GM18520 (cell line): Measurements from ENCODE around the gene XPO5.
"Not testable (repeated sequence)": the region's sequence is repeated elsewhere in the genome, so short reads cannot be mapped to it uniquely, and the experiment has no call there.

Source experiments
- ATAC-seq: cut with Tn5 transposase; IDR thresholded peaks from one replicate; pipeline ENCODE4 v1.9.1; 2021; ENCODE audit not compliant: unreplicated experiment

The XPO5 gene

DNA sequence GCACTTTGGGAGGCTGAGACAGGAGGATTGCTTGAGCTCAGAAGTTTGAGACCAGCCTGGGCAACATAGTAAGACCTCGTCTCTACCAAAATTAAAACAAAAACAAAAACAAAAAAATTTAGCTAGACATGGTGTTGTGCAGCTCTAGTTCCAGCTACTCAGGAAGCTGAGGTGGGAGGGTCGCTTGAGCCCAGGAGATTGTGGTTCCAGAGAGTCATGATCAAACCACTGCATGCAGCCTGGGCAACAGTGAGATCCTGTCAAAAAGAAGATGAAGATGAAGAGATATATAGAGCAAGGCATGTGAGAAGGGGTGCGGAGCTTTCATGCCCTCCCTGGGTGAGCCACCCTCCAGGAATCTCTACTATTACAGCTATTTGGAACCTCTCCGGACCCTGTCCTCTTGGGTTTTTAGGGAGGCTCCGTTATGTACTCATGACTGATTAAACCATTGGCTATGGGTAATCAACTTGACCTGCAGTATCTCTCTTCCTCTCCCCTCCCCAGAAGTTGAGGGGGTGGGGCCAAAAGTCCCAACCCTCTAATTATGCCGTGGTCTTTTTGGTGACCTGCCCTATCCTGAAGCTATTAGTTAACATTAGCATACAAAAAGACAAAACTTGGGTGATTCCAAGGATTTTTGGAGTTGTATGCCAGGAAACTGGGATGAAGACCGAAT lies 9.2 kb upstream of the XPO5 start:
- ATAC-seq = no peak

DNA sequence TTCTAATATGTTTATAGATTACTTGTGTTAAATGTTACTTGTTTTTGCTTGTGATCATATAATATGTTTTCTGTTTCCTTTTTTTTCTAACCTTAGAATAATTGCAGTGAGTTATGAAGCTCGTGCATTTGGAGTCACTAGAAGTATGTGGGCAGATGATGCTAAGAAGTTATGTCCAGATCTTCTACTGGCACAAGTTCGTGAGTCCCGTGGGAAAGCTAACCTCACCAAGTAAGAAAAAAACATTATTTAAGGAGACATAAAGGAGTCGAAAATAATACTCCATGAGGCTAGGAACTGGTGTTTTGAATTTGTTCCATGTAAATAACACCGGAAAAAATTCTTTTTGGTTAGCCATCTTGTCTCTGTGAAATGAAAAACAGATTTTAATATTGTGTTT lies 7.1 kb upstream of the XPO5 start:
- no peak for ATAC-seq

DNA sequence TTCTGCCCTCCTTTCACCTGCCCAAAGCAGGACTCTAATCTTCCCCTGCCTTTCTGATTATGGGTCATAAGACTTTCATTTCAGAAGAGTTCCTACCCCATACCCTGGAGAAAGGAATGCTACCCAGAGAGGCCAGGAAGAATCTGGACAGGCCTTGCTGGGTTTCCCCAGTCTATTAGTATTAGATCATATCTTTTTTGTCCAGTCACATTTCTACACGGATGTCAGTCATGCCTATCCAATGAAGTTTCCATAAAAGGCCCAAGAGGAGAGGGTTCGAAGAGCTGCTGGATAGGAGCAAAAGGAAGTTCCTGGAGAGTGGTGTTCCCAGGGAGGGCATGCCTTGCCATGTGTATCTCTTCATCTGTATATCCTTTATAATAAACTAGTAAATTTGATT lies 3.3 kb upstream of the XPO5 start:
- no peak for ATAC-seq

DNA sequence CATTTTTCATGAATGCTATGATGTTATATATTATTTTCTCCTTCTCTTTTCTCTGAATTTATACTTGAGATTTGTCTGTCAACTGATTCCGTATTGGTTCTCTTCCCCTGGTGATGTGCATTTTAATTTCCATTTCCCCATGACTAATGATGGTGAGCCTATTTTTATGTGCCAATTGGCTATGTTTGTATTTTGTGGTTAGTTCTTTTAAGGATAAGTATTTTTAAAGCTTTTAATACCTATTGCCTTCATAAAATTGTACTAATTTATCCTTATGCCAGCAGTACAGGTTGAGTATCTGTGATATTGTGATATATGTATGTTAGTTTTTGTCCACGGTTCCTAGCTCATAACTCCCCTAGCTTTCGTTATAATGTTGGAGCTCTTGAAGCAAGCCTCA lies 2.9 kb upstream of the XPO5 start:
- ATAC-seq = no peak

DNA sequence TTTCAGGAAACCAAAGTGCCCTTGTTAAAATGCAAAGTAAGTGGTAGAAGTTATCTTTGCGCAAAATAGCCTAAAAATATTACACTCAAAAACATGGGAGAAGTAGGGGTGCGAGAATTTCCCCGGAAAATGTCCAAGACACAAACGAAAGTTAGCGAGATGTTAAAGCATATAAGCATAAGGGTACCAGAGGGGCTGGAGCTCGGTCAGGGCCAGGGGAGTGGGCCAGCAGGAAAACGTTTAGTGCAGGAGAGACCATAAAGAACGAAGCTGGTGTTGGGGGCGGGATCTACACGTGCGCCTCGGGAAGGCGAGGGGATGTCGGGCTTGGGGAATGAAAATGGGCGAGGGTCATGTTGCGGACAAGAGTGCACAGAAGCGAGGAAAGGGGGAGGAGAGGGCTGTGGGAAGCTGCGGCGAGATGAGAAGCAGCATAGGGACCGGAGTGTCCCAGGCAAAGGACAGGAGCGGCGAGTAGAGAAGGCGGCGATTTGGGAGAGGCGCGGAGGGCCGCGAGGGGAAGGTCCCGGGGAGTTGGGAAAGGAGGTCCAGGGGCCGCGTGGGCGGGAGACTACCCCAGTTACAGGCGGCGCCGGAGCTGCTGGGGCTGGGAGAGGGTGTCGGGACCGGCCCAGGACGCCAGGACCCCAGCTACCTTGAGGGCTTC lies 600 bp downstream of the XPO5 start:
- no peak for ATAC-seq

DNA sequence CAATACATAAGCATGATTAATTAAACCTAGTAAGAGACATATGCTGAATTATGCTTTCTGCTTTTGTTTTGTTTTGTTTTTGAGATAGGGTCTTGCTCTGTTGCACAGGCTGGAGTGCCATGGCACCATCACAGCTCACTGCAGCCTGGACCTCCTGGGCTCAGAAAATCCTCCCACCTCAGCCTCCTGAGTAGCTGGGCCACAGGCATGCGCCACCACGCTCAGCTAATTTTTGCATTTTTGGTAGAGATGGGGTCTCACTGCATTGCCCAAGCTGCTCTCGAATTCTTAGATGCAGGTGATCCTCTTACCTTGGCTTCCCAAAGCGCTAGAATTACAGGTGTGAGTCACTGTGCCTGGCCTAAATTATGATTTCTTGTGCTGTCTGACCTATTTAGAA lies 3.8 kb downstream of the XPO5 start:
- ATAC-seq = no peak

DNA sequence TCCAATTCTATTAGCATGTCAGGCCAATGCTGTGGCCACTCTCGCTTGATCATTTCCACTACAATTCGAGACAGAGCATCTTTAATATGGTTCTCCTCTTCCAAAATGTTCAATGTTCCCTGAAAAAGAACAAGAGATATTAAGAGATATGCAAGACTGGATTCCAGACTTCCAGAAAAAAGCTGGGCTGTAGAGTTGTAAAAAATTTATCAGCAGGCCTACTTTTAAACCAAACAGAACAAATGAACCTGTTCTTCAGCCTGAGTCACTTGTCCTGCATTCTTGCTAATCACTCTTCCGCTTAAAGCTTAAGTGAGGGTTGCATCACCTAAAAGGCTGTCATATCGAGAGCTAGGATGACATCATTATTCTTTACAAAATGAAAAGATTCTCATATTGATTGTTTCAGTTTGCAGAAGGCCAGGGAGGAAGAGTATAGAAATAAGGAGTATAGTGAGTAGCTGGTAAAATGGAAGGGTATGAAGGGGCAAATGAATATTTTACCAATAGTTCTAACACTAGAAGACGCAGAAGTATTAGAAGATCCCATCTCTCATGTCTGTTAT lies 4.9 kb downstream of the XPO5 start:
- no peak for ATAC-seq

DNA sequence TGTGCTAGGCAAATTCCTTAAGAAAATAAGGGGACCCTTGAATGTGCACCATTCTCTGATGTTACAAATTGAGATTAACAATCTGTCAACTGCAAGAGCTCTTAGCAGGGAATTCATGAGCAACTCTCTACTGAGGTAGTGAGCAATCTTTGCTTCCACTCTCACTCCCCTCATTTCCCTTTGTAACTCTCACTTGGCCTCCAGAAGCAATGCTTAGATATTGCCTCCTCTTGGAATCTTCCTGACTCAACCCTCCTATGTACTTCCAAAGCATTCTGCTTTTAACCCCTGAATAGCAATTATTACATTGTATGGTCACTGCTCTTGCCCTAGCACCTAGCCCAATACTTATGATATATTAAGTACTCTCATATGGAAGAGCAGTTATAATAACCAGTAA lies 16.5 kb downstream of the XPO5 start:
- ATAC-seq = no peak

DNA sequence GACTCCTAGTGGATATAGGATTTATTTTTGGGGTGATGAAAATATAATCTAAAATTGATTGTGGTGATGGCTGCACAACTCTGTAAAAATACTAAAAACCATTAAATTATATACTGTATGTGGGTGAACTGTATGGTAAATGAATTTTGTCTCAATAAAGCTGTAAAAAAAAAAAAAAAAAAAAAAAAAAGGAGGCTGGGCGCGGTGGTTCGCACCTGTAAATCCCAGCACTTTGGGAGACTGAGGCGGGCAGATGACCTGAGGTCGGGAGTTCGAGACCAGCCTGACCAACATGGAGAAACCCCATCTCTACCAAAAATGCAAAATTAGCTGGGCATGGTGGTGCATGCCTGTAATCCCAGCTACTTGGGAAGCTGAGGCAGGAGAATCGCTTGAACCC lies 18.2 kb downstream of the XPO5 start:
- ATAC-seq = not testable (repeated sequence)

DNA sequence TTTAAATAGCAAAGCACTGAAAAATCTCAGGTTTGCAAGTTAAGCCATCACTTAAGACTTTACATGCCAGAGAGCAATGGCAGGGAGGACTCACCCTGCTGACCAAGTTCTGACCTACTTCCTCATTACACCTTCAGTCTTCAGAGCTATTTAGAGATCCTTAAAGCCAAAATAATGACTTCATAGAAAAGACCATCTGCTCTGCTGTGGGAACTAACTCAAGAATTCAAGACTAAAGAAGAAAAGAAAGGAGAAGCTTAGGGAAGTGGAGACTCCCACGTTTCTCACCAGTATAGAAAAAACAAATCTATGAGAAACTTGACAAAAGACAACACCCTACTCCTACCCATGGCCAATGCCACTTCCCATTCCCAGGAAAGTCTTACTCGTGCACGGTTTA lies 28.6 kb downstream of the XPO5 start:
- ATAC-seq = peak; percentile 32

DNA sequence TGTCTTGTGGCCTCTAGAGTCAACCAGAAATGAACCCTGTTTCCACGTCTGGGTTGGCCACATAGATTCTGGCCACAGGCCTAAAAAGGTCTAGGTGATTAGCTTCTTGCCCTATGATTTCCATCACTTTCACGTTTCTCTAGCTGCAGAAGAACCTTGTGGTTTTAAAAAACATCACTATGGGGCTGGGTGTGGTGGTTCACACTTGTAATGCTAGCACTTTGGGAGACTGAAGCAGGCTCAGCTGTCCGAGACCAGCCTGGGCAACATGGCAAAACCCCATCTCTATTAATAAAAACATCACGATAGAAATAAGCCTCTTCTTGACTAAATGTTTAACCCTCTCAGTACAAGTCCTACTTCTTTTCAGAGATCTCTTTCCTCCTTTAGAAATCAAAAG lies 31.4 kb downstream of the XPO5 start:
- ATAC-seq = peak; percentile 43

DNA sequence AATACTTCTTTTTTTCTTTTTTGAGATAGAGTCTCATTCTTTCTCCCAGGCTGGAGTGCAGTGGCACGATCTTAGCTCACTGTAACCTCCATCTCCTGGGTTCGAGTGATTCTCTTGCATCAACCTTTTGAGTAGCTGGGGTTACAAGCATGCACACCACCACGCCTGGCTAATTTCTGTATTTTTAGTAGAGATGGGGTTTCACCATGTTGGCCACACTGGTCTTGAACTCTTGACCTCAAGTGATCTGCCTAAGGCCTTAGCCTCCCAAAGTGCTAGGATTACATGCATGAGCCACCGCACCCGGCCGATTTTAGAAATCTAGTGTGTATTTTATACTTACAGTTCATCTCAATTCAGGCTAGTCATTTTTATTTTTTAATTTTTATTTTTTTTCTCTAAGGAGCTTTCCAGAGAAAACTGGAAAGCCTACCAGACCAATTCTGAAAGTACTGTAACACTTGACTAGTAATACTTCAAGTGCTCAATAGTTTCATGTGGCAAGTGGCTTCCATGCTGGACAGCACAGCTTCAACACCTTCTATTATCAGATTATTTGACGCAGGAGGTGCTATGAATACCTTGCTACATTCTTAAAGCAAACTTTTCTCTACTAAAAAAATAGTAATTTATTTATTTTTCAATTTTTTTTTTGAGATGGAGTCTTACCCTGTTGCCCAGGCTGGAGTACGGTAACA lies 33.9 kb downstream of the XPO5 start:
- no peak for ATAC-seq

DNA sequence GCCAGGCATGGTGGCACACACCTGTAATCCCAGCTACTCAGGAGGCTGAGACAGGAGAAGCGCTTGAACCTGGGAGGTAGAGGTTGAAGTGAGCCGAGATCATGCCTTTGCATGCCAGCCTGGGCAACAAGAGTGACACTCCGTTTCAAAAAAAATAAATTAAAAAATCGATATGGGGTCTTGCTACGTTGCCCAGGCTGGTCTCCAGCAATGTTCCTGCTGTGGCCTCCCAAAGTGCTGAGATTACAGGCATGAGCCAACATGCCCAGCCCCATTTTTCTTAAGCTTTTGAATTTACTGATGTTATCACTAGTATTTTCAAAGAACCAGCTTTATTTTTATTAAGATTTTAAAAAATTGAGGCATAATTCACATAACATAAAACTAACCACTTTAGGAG lies 35.3 kb downstream of the XPO5 start:
- ATAC-seq = no peak

DNA sequence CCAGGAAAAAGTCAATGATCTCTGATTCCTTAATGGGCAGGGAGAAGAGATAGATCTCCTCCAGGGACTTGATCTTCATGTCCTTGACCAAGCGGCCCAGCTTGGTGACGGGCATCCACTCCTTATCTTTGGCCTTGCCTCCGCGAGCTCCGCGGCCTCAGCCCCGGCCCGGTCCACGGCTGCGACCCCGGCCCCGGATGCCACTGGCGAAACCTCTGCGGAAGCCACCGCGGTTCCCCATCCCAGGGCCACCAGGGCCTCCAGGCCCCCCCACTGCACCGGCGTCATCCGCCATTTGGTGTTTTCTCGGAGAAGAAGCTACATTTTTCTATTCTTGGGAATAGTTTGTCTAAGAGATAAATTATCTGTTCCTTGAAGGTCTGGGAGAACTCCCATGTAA lies 36.4 kb downstream of the XPO5 start:
- not testable (repeated sequence) for ATAC-seq

DNA sequence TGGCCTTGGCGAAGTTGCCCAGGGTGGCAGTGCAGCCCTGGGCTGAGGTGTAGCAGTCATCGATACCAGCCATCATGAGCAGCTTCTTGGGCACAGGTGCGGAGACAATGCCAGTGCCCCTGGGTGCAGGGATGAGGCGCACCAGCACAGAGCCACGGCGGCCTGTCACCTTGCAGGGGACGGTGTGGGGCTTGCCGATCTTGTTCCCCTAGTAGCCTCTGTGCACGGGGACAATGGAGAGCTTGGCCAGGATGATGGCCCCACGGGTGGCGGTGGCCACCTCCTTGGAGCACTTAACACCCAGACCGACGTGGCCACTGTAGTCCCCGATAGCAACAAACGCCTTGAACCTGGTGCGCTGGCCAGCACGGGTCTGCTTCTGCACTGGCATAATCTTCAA lies 36.9 kb downstream of the XPO5 start:
- ATAC-seq = not testable (repeated sequence)

DNA sequence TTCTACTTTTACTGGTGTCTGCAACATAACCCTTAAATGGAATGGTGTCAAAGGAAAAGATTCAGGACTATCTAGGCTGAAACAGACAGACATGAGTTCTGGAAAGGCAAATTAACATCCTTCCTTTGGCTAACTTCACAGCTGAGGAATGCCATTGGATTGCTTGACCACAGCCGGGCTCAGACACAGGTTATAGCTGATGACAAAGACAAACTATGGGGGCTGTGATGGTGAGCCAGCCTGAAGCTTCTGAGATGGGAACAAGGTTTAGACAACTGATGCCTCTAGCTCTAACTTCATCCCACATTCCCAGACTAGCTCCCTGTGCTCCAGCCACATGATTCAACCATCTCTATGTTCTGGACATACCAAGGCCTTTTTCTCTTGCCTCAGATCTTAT lies 43.6 kb downstream of the XPO5 start:
- no peak for ATAC-seq

DNA sequence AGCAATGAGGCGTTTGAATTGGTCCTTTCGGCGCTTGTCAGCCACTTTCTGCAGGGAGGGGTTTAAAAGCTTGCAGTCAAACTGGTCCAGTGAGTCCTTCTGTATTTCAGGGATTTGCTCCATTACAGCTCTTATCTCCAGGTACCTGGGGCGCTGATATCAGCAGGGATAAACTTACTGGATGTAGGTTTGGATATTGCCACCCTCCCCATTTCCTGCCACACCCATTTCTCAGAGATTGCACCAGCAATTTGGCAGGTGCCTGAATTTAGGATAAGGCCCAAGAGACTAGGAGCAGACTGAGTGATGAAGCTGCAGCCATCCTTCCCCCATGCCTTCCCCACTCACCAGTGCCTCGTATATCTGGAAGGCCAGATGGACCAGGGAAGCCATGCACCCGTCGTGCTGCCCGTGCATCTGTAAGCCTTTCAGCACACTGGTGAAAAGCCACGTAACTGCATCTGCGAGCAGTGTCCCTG lies 51.3 kb downstream of the XPO5 start:
- no peak for ATAC-seq

DNA sequence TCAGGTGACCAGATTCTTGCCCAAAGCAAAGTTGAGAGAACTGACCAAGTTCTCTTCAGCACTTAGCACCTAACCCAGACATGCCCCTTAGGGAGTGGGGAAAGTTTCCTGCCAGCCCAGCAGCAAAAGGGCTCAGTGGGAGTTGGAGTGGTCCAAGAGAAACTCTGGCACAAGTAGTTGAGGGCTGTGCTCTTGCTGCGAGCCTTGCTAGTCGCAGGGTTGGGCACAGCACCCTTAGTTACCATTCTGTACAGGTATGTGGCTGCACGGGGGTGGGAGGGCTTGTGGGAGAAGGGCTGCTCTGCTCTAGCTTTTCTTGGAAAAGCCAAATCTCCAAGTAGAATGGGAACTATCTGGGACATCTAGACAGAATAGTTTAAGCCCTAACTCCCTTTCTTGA lies 52.6 kb downstream of the XPO5 start:
- no peak for ATAC-seq

DNA sequence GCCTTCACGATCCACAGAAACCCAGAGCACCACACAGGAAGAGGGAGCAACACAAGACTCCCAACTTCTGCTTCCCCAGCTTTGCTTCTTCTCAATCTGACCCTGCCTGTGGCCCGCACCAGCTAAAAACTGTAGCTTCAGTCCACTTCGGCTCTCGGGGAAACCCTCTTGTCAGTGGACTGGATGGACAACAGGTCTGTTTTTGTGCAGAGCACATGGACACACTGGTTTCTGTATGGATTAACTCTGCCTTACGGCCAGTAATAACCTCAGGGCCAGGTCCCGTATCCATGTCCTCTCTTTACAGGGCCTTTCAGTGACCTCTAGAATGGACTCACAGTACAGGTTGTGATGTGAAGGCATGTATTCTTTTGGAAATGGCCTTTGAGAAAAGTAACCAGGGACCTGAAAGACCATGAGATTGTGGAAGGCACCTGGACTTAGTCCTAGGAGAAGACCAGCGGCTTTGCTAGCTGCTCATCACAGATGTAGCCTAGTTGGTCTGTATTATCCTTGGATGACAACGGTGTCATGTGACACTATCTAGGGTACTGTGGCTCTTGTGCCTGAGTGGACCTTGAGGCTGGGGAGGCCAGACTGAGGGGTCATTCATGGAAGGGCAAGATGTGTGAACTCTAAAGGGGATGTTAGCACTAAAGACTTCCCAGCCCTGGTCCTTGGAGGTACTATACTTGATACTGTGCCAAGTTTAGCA lies 53.1 kb downstream of the XPO5 start:
- ATAC-seq = no peak

DNA sequence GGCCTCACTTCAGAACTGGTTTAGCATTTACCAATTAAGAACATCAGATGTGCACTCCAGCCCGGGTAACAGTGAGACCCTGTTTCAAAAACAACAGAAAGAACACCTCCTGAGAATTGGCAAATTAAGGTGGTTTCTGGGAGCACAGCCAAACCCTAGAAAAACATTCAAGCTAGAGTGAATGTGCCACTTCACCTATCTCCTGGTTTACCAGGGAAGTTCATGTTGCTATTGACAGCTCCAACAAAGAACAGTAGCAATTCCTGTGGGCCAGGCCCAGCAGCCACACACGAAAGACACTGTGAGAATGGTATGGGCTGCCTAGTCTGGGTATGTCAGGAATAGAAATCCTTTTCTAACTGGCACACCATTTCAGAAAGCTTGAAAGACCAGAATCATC lies 54.0 kb downstream of the XPO5 start:
- no peak for ATAC-seq

DNA sequence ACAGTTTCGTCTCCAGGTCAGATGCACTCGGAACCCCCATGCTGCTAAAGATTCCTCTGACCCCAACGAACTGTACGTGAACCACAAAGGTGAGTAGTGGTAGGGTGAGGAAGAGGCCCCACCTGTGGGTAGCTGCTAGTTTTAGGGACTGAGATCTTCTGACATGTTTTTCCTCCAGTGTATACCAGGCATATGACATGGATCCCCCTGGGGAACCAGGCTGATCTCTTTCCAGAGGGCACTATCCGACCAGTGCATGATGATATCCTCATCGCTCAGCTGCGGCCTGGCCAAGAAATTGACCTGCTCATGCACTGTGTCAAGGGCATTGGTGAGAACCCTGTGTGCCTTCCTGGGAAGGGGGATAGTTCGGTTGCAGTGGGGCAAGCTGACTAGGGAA lies 55.7 kb downstream of the XPO5 start:
- no peak for ATAC-seq
